Anterior cingulate cortex (tissue), 58 donors: ENCODE measurements around the gene TRIOBP.

ENCODE experiments used
- DNase-seq, 58 donors: peaks; one replicate each; lab custom pipeline; 2025; lab: John Stamatoyannopoulos, UW

The TRIOBP gene

GRCh38 chr22:37663521-37664140 is 33.2 kb upstream of the TRIOBP start:
- DNase-seq, result no peak

- peak in 46 of 58 donors; percentile 19 to 95 (median 64) for DNase-seq
Observed at GRCh38 chr22:37664249-37665101, 32.4 kb upstream of the TRIOBP start.

- no peak for DNase-seq
Observed at GRCh38 chr22:37665487-37665886, 31.4 kb upstream of the TRIOBP start.

- no peak for DNase-seq
Observed at GRCh38 chr22:37669586-37669985, 27.3 kb upstream of the TRIOBP start.

GRCh38 chr22:37672206-37672919 is 24.5 kb upstream of the TRIOBP start:
- no peak for DNase-seq

GRCh38 chr22:37672920-37673455 is 23.9 kb upstream of the TRIOBP start:
- DNase-seq, result no peak

GRCh38 chr22:37674248-37674647 is 22.6 kb upstream of the TRIOBP start:
- DNase-seq, result no peak

GRCh38 chr22:37674951-37675929 is 21.6 kb upstream of the TRIOBP start, which contains the start of gene LGALS1:
TSS of gene LGALS1 (plus strand) at chr22:37675636. CDS start at chr22:37675703, 67 bp downstream.
- peak in 56 of 58 donors; percentile 28 to 91 (median 80) for DNase-seq

- peak in 23 of 58 donors; percentile 10 to 66 (median 28) for DNase-seq
Observed at GRCh38 chr22:37675930-37676735, 20.7 kb upstream of the TRIOBP start.

- peak in 47 of 58 donors; percentile 10 to 84 (median 38) for DNase-seq
Observed at GRCh38 chr22:37676736-37677492, 19.9 kb upstream of the TRIOBP start.

GRCh38 chr22:37677493-37677974 is 19.3 kb upstream of the TRIOBP start:
- DNase-seq, result no peak

- DNase-seq, result no peak
Observed at GRCh38 chr22:37678372-37678771, 18.5 kb upstream of the TRIOBP start.

- DNase-seq, result no peak
Observed at GRCh38 chr22:37679670-37680069, 17.2 kb upstream of the TRIOBP start.

GRCh38 chr22:37680191-37680851 is 16.5 kb upstream of the TRIOBP start:
- no peak for DNase-seq

- no peak for DNase-seq
Observed at GRCh38 chr22:37681001-37681424, 15.8 kb upstream of the TRIOBP start.

GRCh38 chr22:37681556-37682049 is 15.2 kb upstream of the TRIOBP start:
- DNase-seq, result peak in 39 of 58 donors; percentile 7 to 73 (median 38)
